ENCODE results near the gene MIS12.

GRCh38 chr17:5500247-5500588, 13.9 kb downstream of the MIS12 start:
- TF ChIP-seq BRCA1 (IDR thresholded peaks at IDR 0.05; ENCODE audit: low read depth, low read length) (no peak), CTCF (IDR thresholded peaks at IDR 0.05; ENCODE audit: control extremely low read depth in 1 of 3, insufficient read depth in 1 of 3, low read depth in 1 of 3, low read length in 3 of 3) (no peak), EP300 (IDR thresholded peaks at IDR 0.05; ENCODE audit: borderline replicate concordance in 1 of 2, low read depth in 2 of 2, low read length in 2 of 2) (no peak)
